ENCODE data around the gene PLD6. TPM values are rescaled to one million over a fixed set of nuclear protein-coding genes. Genes with fewer than 3 reads are reported as not detected.

The PLD6 gene
- polyA plus RNA-seq, 1 donor (not counting 4 experiments of a cell fraction or from before 2014, with no cell fraction given), result 1.6 TPM

- H4K20me1 ChIP-seq (ENCODE audit: control insufficient read depth, extremely low read depth, insufficient read depth, low read length), result no peaks in the 10 kb centered on the region
- H3K9me3 ChIP-seq (ENCODE audit: control insufficient read depth, low read depth, low read length), result no peaks in the 10 kb centered on the region
- FAIRE-seq (no peak), DNase-seq (ENCODE audit: low read depth, low spot score) (no peak)
- H3K9me1 ChIP-seq (ENCODE audit: control insufficient read depth, extremely low read depth, insufficient read depth, low read length), result no peaks in the 10 kb centered on the region
- H3K27ac ChIP-seq (ENCODE audit: control insufficient read depth, insufficient read depth, low read length), result no peak overlapping the region
- no peak overlapping the region for H3K4me2 ChIP-seq (ENCODE audit: control insufficient read depth, extremely low read depth, insufficient read depth, low read depth, low read length)
- H3K4me1 ChIP-seq (ENCODE audit: control insufficient read depth, extremely low read depth, insufficient read depth, low read length), result peaks cover 6% of the 10 kb centered on the region
- no peaks in the 10 kb centered on the region for H3K79me2 ChIP-seq (ENCODE audit: control insufficient read depth, insufficient read depth, low read length)
- dilution Hi-C loops (cut with MboI; ENCODE audit: extremely low pct_ligation_motif_present, low sequenced_read_pairs), result no loop called here
- H3K4me3 ChIP-seq (ENCODE audit: control insufficient read depth in 2 of 3, extremely low read depth in 1 of 3, insufficient read depth in 2 of 3, low read depth in 1 of 3, low read length in 3 of 3), result no peak overlapping the region
- H2AFZ ChIP-seq (ENCODE audit: control insufficient read depth, low read length), result no peak overlapping the region
- no peak overlapping the region for H3K9ac ChIP-seq (ENCODE audit: control insufficient read depth, extremely low read depth, insufficient read depth, low read length)
- TF ChIP-seq EZH2 (IDR thresholded peaks at IDR 0.05; ENCODE audit: low read length) (no peak), CTCF (optimal IDR thresholded peaks at IDR 0.05 in 1 of 3, IDR thresholded peaks at IDR 0.05 in 1 of 3, conservative IDR thresholded peaks at IDR 0.05 in 1 of 3; ENCODE audit: extremely low read depth in 1 of 3, insufficient read depth in 2 of 3, low read length in 3 of 3) (no peak)
- peaks cover 44 to 53% of the 10 kb centered on the region in 2 experiments for H3K36me3 ChIP-seq (ENCODE audit: control insufficient read depth in 2 of 2, extremely low read depth in 1 of 2, insufficient read depth in 2 of 2, low read length in 2 of 2)
- no peaks in the 10 kb centered on the region for H3K27me3 ChIP-seq (ENCODE audit: control insufficient read depth, extremely low read depth, insufficient read depth, low read length)
Measured at GRCh38 chr17:17167356-17167755, 38.8 kb downstream of the PLD6 start.

- Histone ChIP-seq H3K4me2 (ENCODE audit: control insufficient read depth, extremely low read depth, insufficient read depth, low read depth, low read length) (no peak overlapping the region), H3K36me3 (ENCODE audit: control insufficient read depth in 2 of 2, extremely low read depth in 1 of 2, insufficient read depth in 2 of 2, low read length in 2 of 2) (peaks cover 45 to 57% of the 10 kb centered on the region in 2 experiments), H3K79me2 (ENCODE audit: control insufficient read depth, insufficient read depth, low read length) (no peaks in the 10 kb centered on the region), H3K27ac (ENCODE audit: control insufficient read depth, insufficient read depth, low read length) (no peak overlapping the region), H3K4me1 (ENCODE audit: control insufficient read depth, extremely low read depth, insufficient read depth, low read length) (peaks cover 6% of the 10 kb centered on the region), H3K27me3 (ENCODE audit: control insufficient read depth, extremely low read depth, insufficient read depth, low read length) (no peaks in the 10 kb centered on the region), H3K9me1 (ENCODE audit: control insufficient read depth, extremely low read depth, insufficient read depth, low read length) (no peaks in the 10 kb centered on the region), H4K20me1 (ENCODE audit: control insufficient read depth, extremely low read depth, insufficient read depth, low read length) (no peaks in the 10 kb centered on the region), H3K9me3 (ENCODE audit: control insufficient read depth, low read depth, low read length) (no peaks in the 10 kb centered on the region), H3K9ac (ENCODE audit: control insufficient read depth, extremely low read depth, insufficient read depth, low read length) (no peak overlapping the region), H2AFZ (ENCODE audit: control insufficient read depth, low read length) (no peak overlapping the region), H3K4me3 (ENCODE audit: control insufficient read depth in 2 of 3, extremely low read depth in 1 of 3, insufficient read depth in 2 of 3, low read depth in 1 of 3, low read length in 3 of 3) (no peak overlapping the region)
- TF ChIP-seq CTCF (optimal IDR thresholded peaks at IDR 0.05 in 1 of 3, IDR thresholded peaks at IDR 0.05 in 1 of 3, conservative IDR thresholded peaks at IDR 0.05 in 1 of 3; ENCODE audit: extremely low read depth in 1 of 3, insufficient read depth in 2 of 3, low read length in 3 of 3) (no peak), EZH2 (IDR thresholded peaks at IDR 0.05; ENCODE audit: low read length) (no peak)
- no peak for DNase-seq (ENCODE audit: low read depth, low spot score)
- FAIRE-seq, result no peak
- dilution Hi-C loops (cut with MboI; ENCODE audit: extremely low pct_ligation_motif_present, low sequenced_read_pairs), result no loop called here
Measured at GRCh38 chr17:17166446-17166845, 39.7 kb downstream of the PLD6 start.
